22Rv1 (cell line): ENCODE results near the gene GNB5.

Experiments
- ZFX ChIP-seq: fragments of 450-650 bp; IDR thresholded peaks from 2 replicates; pipeline ENCODE4 v1.6.1; 2017; ENCODE audit warnings: antibody characterized with exemption, borderline replicate concordance
- TF ChIP-seq, protein P1 (sequence below): fragments of 450-650 bp; IDR thresholded peaks from 2 replicates; pipeline ENCODE4 v1.5.1; 2017; ENCODE audit warnings: mild to moderate bottlenecking

DNA sequence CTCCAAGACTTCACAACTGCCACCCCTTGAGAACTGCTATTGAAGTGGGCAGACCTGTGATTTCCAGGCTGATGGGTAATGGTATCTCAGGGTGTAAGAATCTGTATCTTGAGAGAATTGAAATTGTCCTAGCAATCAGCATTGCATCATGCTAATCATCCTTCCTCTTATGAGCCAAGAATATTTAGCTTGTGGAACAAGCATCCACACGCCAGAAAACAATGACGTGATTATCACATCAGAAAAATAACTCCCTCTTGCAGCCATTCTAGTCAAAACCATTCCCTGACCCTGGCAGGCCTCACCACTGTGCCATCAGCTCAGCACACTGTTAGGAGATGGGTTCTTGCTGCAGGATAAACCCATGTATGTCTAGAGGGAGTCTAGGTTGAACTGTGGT, 85.3 kb downstream of the GNB5 start:
- TF ChIP-seq, protein P1, sequence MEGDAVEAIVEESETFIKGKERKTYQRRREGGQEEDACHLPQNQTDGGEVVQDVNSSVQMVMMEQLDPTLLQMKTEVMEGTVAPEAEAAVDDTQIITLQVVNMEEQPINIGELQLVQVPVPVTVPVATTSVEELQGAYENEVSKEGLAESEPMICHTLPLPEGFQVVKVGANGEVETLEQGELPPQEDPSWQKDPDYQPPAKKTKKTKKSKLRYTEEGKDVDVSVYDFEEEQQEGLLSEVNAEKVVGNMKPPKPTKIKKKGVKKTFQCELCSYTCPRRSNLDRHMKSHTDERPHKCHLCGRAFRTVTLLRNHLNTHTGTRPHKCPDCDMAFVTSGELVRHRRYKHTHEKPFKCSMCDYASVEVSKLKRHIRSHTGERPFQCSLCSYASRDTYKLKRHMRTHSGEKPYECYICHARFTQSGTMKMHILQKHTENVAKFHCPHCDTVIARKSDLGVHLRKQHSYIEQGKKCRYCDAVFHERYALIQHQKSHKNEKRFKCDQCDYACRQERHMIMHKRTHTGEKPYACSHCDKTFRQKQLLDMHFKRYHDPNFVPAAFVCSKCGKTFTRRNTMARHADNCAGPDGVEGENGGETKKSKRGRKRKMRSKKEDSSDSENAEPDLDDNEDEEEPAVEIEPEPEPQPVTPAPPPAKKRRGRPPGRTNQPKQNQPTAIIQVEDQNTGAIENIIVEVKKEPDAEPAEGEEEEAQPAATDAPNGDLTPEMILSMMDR: no peak
- no peak for TF ChIP-seq ZFX
